SK-N-MC (cell line): ENCODE results near the gene CREB5.

Experiments
- DNase-seq: peaks from one replicate; pipeline ENCODE4 v3.0.0-alpha.2; 2011; ENCODE audit warnings: low read depth, low spot score
- H3K27ac ChIP-seq: fragments of 200-600 bp; sonication (generic); 2 replicates; pipeline ENCODE4 v1.5.1; 2016; ENCODE audit warnings: mixed run types
- H3K36me3 ChIP-seq: fragments of 200-600 bp; sonication (generic); 2 replicates; pipeline ENCODE4 v1.6.1; 2017; ENCODE audit warnings: antibody characterized with exemption, low read length, mixed read lengths; ENCODE audit not compliant: insufficient read depth
- H3K4me3 ChIP-seq: fragments of 200-600 bp; sonication (generic); 2 replicates; pipeline ENCODE4 v1.5.1; 2016
- H3K9ac ChIP-seq: fragments of 200-600 bp; sonication (generic); 2 replicates; pipeline ENCODE4 v1.8.0; 2017; ENCODE audit warnings: mixed run types, mixed read lengths; ENCODE audit not compliant: insufficient read length
- H3K9me3 ChIP-seq: fragments of 200-600 bp; sonication (generic); 2 replicates; pipeline ENCODE4 v1.6.1; 2017; ENCODE audit warnings: low read depth, mild to moderate bottlenecking, antibody characterized with exemption, low read length, moderate library complexity, mixed read lengths
- EZH2 ChIP-seq: fragments of 200-600 bp; sonication (generic); IDR thresholded peaks from one replicate; pipeline ENCODE4 v1.6.1; 2017; ENCODE audit warnings: antibody characterized with exemption
- FOXP2 ChIP-seq: optimal IDR thresholded peaks from 2 replicates; pipeline ENCODE3; 2011; ENCODE audit warnings: mild to moderate bottlenecking, moderate library complexity; ENCODE audit not compliant: insufficient read depth; ENCODE audit errors: extremely low read length, control extremely low read depth
- POLR2AphosphoS5 ChIP-seq: IDR thresholded peaks from 2 replicates; pipeline ENCODE4 v1.6.1; 2012; ENCODE audit warnings: mild to moderate bottlenecking, low read depth, low read length, borderline replicate concordance

CREB5 gene

GRCh38 chr7:28440055-28440601 is 27.8 kb downstream of the CREB5 start:
- no peak overlapping the region for H3K27ac ChIP-seq
- no peak for DNase-seq
- no peaks in the 10 kb centered on the region for H3K9me3 ChIP-seq
- TF ChIP-seq EZH2 (no peak), FOXP2 (no peak), POLR2AphosphoS5 (no peak)
- H3K36me3 ChIP-seq: no peaks in the 10 kb centered on the region
- H3K9ac ChIP-seq: no peak overlapping the region
- H3K4me3 ChIP-seq: no peak overlapping the region

- TF ChIP-seq EZH2: no peak
- no peak for TF ChIP-seq FOXP2
- no peak for TF ChIP-seq POLR2AphosphoS5
- Histone ChIP-seq H3K36me3 (no peaks in the 10 kb centered on the region), H3K9ac (no peak overlapping the region), H3K9me3 (no peaks in the 10 kb centered on the region), H3K4me3 (no peak overlapping the region), H3K27ac (no peak overlapping the region)
- DNase-seq: no peak
These were observed 30.5 kb downstream of the CREB5 start for GRCh38 chr7:28442540-28443420.

- no peaks in the 10 kb centered on the region for H3K9me3 ChIP-seq
- H3K27ac ChIP-seq: no peak overlapping the region
- no peak overlapping the region for H3K4me3 ChIP-seq
- TF ChIP-seq FOXP2 (no peak), EZH2 (no peak), POLR2AphosphoS5 (no peak)
- H3K36me3 ChIP-seq: no peaks in the 10 kb centered on the region
- no peak for DNase-seq
- H3K9ac ChIP-seq: no peak overlapping the region
These were observed 33.8 kb downstream of the CREB5 start for GRCh38 chr7:28446131-28446530.

GRCh38 chr7:28447071-28447470 is 34.8 kb downstream of the CREB5 start:
- no peak overlapping the region for H3K27ac ChIP-seq
- H3K4me3 ChIP-seq: no peak overlapping the region
- no peak for TF ChIP-seq EZH2
- TF ChIP-seq FOXP2: no peak
- TF ChIP-seq POLR2AphosphoS5: no peak
- DNase-seq: no peak
- H3K9ac ChIP-seq: no peak overlapping the region
- H3K36me3 ChIP-seq: no peaks in the 10 kb centered on the region
- H3K9me3 ChIP-seq: no peaks in the 10 kb centered on the region

- H3K36me3 ChIP-seq: no peaks in the 10 kb centered on the region
- no peak overlapping the region for H3K27ac ChIP-seq
- no peak overlapping the region for H3K9ac ChIP-seq
- no peak overlapping the region for H3K4me3 ChIP-seq
- DNase-seq: no peak
- TF ChIP-seq POLR2AphosphoS5: no peak
- no peak for TF ChIP-seq FOXP2
- no peak for TF ChIP-seq EZH2
- no peaks in the 10 kb centered on the region for H3K9me3 ChIP-seq
These were observed 36.4 kb downstream of the CREB5 start for GRCh38 chr7:28448708-28449107.

- Histone ChIP-seq H3K9ac (no peak overlapping the region), H3K36me3 (no peaks in the 10 kb centered on the region), H3K27ac (no peak overlapping the region), H3K4me3 (no peak overlapping the region), H3K9me3 (no peaks in the 10 kb centered on the region)
- DNase-seq: no peak
- TF ChIP-seq FOXP2: no peak
- no peak for TF ChIP-seq POLR2AphosphoS5
- no peak for TF ChIP-seq EZH2
These were observed 40.4 kb downstream of the CREB5 start for GRCh38 chr7:28452681-28453080.

GRCh38 chr7:28455486-28455885 is 43.2 kb downstream of the CREB5 start:
- Histone ChIP-seq H3K9ac (no peak overlapping the region), H3K4me3 (no peak overlapping the region), H3K36me3 (no peaks in the 10 kb centered on the region), H3K27ac (no peak overlapping the region), H3K9me3 (no peaks in the 10 kb centered on the region)
- no peak for TF ChIP-seq POLR2AphosphoS5
- TF ChIP-seq FOXP2: no peak
- TF ChIP-seq EZH2: no peak
- DNase-seq: no peak

- H3K4me3 ChIP-seq: no peak overlapping the region
- no peaks in the 10 kb centered on the region for H3K9me3 ChIP-seq
- H3K36me3 ChIP-seq: no peaks in the 10 kb centered on the region
- no peak overlapping the region for H3K27ac ChIP-seq
- TF ChIP-seq POLR2AphosphoS5: no peak
- TF ChIP-seq FOXP2: no peak
- no peak for TF ChIP-seq EZH2
- no peak overlapping the region for H3K9ac ChIP-seq
- DNase-seq: no peak
These were observed 43.7 kb downstream of the CREB5 start for GRCh38 chr7:28456044-28456443.
